Gastroesophageal sphincter (tissue), 3 donors: ENCODE results near the gene IQCM.

Source experiments
- CTCF ChIP-seq, 4 experiments: fragments of 200-600 bp in 2 of 4; fragments of 450-650 bp in 2 of 4; sonication (generic) in 1 of 4; IDR thresholded peaks; one replicate each; pipeline ENCODE4 v1.5.1; 2017 to 2019; ENCODE audit warnings: antibody characterized with exemption in 4 of 4, mild to moderate bottlenecking in 2 of 4, moderate library complexity in 2 of 4
- POLR2A ChIP-seq, 2 donors: fragments of 450-650 bp; IDR thresholded peaks; one replicate each; pipeline ENCODE4 v1.6.1; 2017; ENCODE audit warnings: antibody characterized with exemption in 2 of 2, mild to moderate bottlenecking in 2 of 2, moderate library complexity in 1 of 2

DNA sequence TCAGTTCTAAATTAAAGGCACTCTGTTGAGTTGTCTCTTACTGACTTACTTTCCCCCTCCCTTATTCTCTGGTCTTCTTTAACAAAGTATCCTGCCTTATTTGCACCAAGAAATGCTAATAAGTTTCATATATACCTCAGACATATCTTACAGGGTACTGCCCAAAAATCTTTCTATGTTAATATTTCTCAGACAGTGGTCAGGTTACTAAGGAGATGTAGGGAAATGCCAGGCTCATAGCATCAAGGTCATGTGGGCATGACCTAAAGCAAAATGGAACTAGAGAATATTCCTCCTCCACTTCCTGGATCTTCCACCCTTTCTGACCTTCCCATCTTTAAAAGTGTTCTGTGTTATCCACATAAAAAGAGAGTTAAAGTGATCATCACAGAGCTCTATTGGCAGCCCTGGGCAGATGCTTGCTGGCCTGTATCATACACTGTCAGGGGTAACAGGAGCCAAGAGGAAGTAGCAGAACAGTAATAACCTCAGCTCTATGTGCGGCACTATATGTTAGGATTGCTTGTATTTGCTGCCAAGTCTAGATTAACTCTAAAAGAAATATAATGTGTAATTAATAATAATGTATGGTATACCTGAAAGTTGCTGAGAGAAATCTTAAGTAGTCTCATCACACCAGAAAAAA lies 74.3 kb downstream of the IQCM start:
- TF ChIP-seq CTCF (IDR thresholded peaks at IDR 0.05) (no peak), POLR2A (IDR thresholded peaks at IDR 0.05) (no peak)
